SK-N-MC (cell line): ENCODE measurements around the gene GDA.

ENCODE experiments used
- EZH2 ChIP-seq: fragments of 200-600 bp; sonication (generic); IDR thresholded peaks from one replicate; pipeline ENCODE4 v1.6.1; 2017; ENCODE audit warnings: antibody characterized with exemption
- POLR2AphosphoS5 ChIP-seq: IDR thresholded peaks from 2 replicates; pipeline ENCODE4 v1.6.1; 2012; ENCODE audit warnings: mild to moderate bottlenecking, low read depth, low read length, borderline replicate concordance

- TF ChIP-seq EZH2 (no peak), POLR2AphosphoS5 (no peak)
These were observed 51.2 kb downstream of the GDA start for GRCh38 chr9:72200452-72200851.
